K562 (cell line): Measurements from ENCODE around the gene RGS6. TPM values are rescaled to one million over a fixed set of nuclear protein-coding genes. Genes with fewer than 3 reads are reported as not detected.

ENCODE experiments used
- ELK1 ChIP-seq: sonication (generic); formaldehyde crosslinking; IDR thresholded peaks from 2 replicates; pipeline ENCODE4 v1.8.1; 2022; ENCODE audit warnings: missing genetic modification reagents
- HCFC1 ChIP-seq: IDR thresholded peaks from 2 replicates; pipeline ENCODE4 v1.6.1; 2012; ENCODE audit warnings: low read depth, low read length, improper control_type of control experiment
- HDAC6 ChIP-seq: IDR thresholded peaks from 2 replicates; pipeline ENCODE4 v1.6.1; 2012; ENCODE audit warnings: low read depth, mild to moderate bottlenecking, control low read depth, inconsistent platforms, low read length, moderate library complexity
- ILF3 ChIP-seq: fragments of 450-650 bp; IDR thresholded peaks from 2 replicates; pipeline ENCODE4 v1.6.1; 2018; ENCODE audit warnings: antibody characterized with exemption, mild to moderate bottlenecking, moderate library complexity, borderline replicate concordance
- LEF1 ChIP-seq: fragments of 450-650 bp; IDR thresholded peaks from 2 replicates; pipeline ENCODE4 v1.6.1; 2016; ENCODE audit warnings: mild to moderate bottlenecking
- PATZ1 ChIP-seq: fragments of 250-450 bp; sonication (Bioruptor Pico); IDR thresholded peaks from 2 replicates; pipeline ENCODE4 v1.5.0; 2020; ENCODE audit warnings: mild to moderate bottlenecking, borderline replicate concordance
- RBM14 ChIP-seq: fragments of 200-400 bp; formaldehyde crosslinking; IDR thresholded peaks from 2 replicates; pipeline ENCODE4 v1.6.1; 2018; ENCODE audit warnings: low read depth, mild to moderate bottlenecking, low read length, moderate library complexity, borderline replicate concordance; ENCODE audit not compliant: insufficient read depth
- RBM15 ChIP-seq: fragments of 200-400 bp; formaldehyde crosslinking; IDR thresholded peaks from 2 replicates; pipeline ENCODE4 v1.6.1; 2018; ENCODE audit warnings: mild to moderate bottlenecking, low read length, moderate library complexity; ENCODE audit not compliant: insufficient read depth
- ZNF445 ChIP-seq: fragments of 250-450 bp; sonication (Bioruptor Pico); IDR thresholded peaks from 2 replicates; pipeline ENCODE4 v1.4.0; 2020; ENCODE audit warnings: low read depth, mild to moderate bottlenecking, moderate library complexity
- polyA plus RNA-seq, 8 experiments: library from polyadenylated mRNA; depleted of rRNA in 4 of 8; stranded (reverse) in 5 of 8; unstranded in 3 of 8; fragments of >200 nt; fragmentation: Nextera tagmentation in 2 of 8; fragmentation: Illumina TruSeq in 1 of 8; extraction: Ambion mirVana in 2 of 8; extraction: Trizol in 1 of 8; gene quantifications; 2 replicates each; pipeline versions ENCODE4 v1.2.1 to v1.2.3, GENCODE V29; 2011 to 2014; ENCODE audit warnings: inconsistent platforms in 1 of 8, missing spikeins in 1 of 8
- total RNA-seq, 7 experiments: library from RNA; depleted of rRNA in 6 of 7; stranded (reverse); fragments of >200 nt in 6 of 7; fragmentation: Illumina TruSeq in 2 of 7; extraction: Trizol in 2 of 7; gene quantifications; 2 replicates each; pipeline versions ENCODE4 v1.2.1 to v1.2.3, GENCODE V29; 2011 to 2021; ENCODE audit warnings: low replicate concordance in 1 of 7
- TF ChIP-seq, protein P1 (sequence below): sonication (generic); formaldehyde crosslinking; IDR thresholded peaks from 2 replicates; pipeline ENCODE4 v1.8.0; 2023; ENCODE audit warnings: mild to moderate bottlenecking, missing genetic modification reagents
- TF ChIP-seq, protein P2 (sequence below): fragments of 450-650 bp; IDR thresholded peaks from 2 replicates; pipeline ENCODE4 v1.6.1; 2016; ENCODE audit warnings: low read depth, mild to moderate bottlenecking, moderate library complexity
- TF ChIP-seq, protein P3 (sequence below): fragments of 200-800 bp; sonication (Bioruptor generic); IDR thresholded peaks from 2 replicates; pipeline ENCODE4 v1.6.1; 2017; ENCODE audit warnings: missing genetic modification characterization, missing compliant biosample characterization

Gene RGS6
- total and polyA plus RNA-seq, 9 of the 15 experiments (the other 6 are each of a cell fraction or from before 2014, with no cell fraction given), result not detected

GRCh38 chr14:72201645-72202044, 269.4 kb downstream of the RGS6 start (continued):
- TF ChIP-seq, protein P1, sequence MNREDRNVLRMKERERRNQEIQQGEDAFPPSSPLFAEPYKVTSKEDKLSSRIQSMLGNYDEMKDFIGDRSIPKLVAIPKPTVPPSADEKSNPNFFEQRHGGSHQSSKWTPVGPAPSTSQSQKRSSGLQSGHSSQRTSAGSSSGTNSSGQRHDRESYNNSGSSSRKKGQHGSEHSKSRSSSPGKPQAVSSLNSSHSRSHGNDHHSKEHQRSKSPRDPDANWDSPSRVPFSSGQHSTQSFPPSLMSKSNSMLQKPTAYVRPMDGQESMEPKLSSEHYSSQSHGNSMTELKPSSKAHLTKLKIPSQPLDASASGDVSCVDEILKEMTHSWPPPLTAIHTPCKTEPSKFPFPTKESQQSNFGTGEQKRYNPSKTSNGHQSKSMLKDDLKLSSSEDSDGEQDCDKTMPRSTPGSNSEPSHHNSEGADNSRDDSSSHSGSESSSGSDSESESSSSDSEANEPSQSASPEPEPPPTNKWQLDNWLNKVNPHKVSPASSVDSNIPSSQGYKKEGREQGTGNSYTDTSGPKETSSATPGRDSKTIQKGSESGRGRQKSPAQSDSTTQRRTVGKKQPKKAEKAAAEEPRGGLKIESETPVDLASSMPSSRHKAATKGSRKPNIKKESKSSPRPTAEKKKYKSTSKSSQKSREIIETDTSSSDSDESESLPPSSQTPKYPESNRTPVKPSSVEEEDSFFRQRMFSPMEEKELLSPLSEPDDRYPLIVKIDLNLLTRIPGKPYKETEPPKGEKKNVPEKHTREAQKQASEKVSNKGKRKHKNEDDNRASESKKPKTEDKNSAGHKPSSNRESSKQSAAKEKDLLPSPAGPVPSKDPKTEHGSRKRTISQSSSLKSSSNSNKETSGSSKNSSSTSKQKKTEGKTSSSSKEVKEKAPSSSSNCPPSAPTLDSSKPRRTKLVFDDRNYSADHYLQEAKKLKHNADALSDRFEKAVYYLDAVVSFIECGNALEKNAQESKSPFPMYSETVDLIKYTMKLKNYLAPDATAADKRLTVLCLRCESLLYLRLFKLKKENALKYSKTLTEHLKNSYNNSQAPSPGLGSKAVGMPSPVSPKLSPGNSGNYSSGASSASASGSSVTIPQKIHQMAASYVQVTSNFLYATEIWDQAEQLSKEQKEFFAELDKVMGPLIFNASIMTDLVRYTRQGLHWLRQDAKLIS (CRISPR knock-in tag), result no peak
- TF ChIP-seq, protein P2, sequence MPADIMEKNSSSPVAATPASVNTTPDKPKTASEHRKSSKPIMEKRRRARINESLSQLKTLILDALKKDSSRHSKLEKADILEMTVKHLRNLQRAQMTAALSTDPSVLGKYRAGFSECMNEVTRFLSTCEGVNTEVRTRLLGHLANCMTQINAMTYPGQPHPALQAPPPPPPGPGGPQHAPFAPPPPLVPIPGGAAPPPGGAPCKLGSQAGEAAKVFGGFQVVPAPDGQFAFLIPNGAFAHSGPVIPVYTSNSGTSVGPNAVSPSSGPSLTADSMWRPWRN, result no peak
- TF ChIP-seq HCFC1 (no peak), ZNF445 (CRISPR knock-in tag) (no peak), RBM15 (no peak), LEF1 (no peak), ILF3 (no peak), RBM14 (no peak), PATZ1 (CRISPR knock-in tag) (no peak), ELK1 (CRISPR knock-in tag) (no peak), HDAC6 (no peak)
- TF ChIP-seq, protein P3, sequence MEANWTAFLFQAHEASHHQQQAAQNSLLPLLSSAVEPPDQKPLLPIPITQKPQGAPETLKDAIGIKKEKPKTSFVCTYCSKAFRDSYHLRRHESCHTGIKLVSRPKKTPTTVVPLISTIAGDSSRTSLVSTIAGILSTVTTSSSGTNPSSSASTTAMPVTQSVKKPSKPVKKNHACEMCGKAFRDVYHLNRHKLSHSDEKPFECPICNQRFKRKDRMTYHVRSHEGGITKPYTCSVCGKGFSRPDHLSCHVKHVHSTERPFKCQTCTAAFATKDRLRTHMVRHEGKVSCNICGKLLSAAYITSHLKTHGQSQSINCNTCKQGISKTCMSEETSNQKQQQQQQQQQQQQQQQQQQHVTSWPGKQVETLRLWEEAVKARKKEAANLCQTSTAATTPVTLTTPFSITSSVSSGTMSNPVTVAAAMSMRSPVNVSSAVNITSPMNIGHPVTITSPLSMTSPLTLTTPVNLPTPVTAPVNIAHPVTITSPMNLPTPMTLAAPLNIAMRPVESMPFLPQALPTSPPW (CRISPR knock-in tag), result no peak
- TF ChIP-seq, all 486 proteins: peak for 0
